B cell (primary cell): Measurements from ENCODE around the gene CADPS. TPM values are rescaled to one million over a fixed set of nuclear protein-coding genes. Genes with fewer than 3 reads are reported as not detected.

ENCODE experiments used
- ATAC-seq: fragments of 200-7000 bp; cut with Tn5 transposase; one replicate; pipeline ENCODE4 v1.10.0; 2021; ENCODE audit warnings: low read depth, mild to moderate bottlenecking, moderate number of reproducible peaks, moderate library complexity
- CTCF ChIA-PET: fragments of 350-600 bp; sonication (Branson Sonifier 250); formaldehyde crosslinking; loops from one replicate; lab custom pipeline; 2021; ENCODE audit warnings: antibody characterized with exemption, inconsistent platforms; lab: Charles Lee
- POLR2A ChIA-PET: fragments of 350-600 bp; sonication (Branson Sonifier 250); formaldehyde crosslinking; loops from one replicate; lab custom pipeline; 2021; ENCODE audit warnings: antibody characterized with exemption; lab: Charles Lee
- DNase-seq: peaks from one replicate; pipeline ENCODE4 v3.0.0; 2013
- H2AFZ ChIP-seq: 2 replicates; pipeline ENCODE4 v1.6.1; 2012; ENCODE audit warnings: mild to moderate bottlenecking, low read depth, low read length; ENCODE audit not compliant: insufficient read depth, poor library complexity, severe bottlenecking
- H3K27ac ChIP-seq, 2 donors: 1 replicate in 1 of 2; 2 replicates in 1 of 2; pipeline ENCODE4 v1.5.1; 2012 to 2013; ENCODE audit warnings: low read length in 2 of 2, mild to moderate bottlenecking in 2 of 2, moderate library complexity in 1 of 2
- H3K27me3 ChIP-seq, 4 experiments: fragments of 200-600 bp in 1 of 4; sonication (generic) in 1 of 4; replicated peaks in 1 of 4; 1 replicate in 2 of 4; 2 replicates in 2 of 4; pipeline versions ENCODE4 v1.6.1 to v1.7.0; 2013 to 2016; ENCODE audit warnings: low read length in 3 of 4, mild to moderate bottlenecking in 2 of 4, mixed read lengths in 1 of 4, moderate library complexity in 1 of 4; ENCODE audit not compliant: insufficient read depth in 4 of 4, control insufficient read depth in 3 of 4; ENCODE audit errors: control extremely low read depth in 1 of 4
- H3K36me3 ChIP-seq, 2 experiments: replicated peaks in 1 of 2; 1 replicate in 1 of 2; 2 replicates in 1 of 2; pipeline versions ENCODE4 v1.6.1 to v1.7.1; 2013; ENCODE audit warnings: low read length in 1 of 2; ENCODE audit not compliant: insufficient read depth in 2 of 2, control insufficient read depth in 1 of 2; ENCODE audit errors: control extremely low read depth in 1 of 2, extremely low read depth in 1 of 2
- H3K4me1 ChIP-seq, 2 donors: fragments of 200-600 bp in 1 of 2; sonication (generic) in 1 of 2; 1 replicate in 1 of 2; 2 replicates in 1 of 2; pipeline versions ENCODE4 v1.5.1 to v1.6.1; 2013 to 2017; ENCODE audit warnings: low read length in 2 of 2; ENCODE audit not compliant: control insufficient read depth in 2 of 2, insufficient read depth in 2 of 2
- H3K4me2 ChIP-seq: replicated peaks from 2 replicates; pipeline ENCODE3; 2012; ENCODE audit warnings: mild to moderate bottlenecking, low read depth, low read length; ENCODE audit not compliant: poor library complexity, severe bottlenecking
- H3K4me3 ChIP-seq, 5 experiments: fragments of 200-600 bp in 1 of 5; sonication (generic) in 1 of 5; 1 replicate in 3 of 5; 2 replicates in 2 of 5; pipeline versions ENCODE4 v1.5.1 to v1.7.0; 2011 to 2016; ENCODE audit warnings: low read length in 4 of 5, mild to moderate bottlenecking in 4 of 5, low read depth in 2 of 5, control low read depth in 1 of 5, moderate library complexity in 1 of 5; ENCODE audit not compliant: insufficient read depth in 1 of 5; ENCODE audit errors: control extremely low read depth in 1 of 5, extremely low read depth in 1 of 5
- H3K79me2 ChIP-seq: fragments of 200-600 bp; sonication (generic); one replicate; pipeline ENCODE4 v1.6.0; 2016; ENCODE audit warnings: low read length; ENCODE audit not compliant: control insufficient read depth, insufficient read depth
- H3K9ac ChIP-seq: fragments of 200-600 bp; sonication (generic); 2 replicates; pipeline ENCODE4 v1.6.1; 2017; ENCODE audit warnings: mild to moderate bottlenecking, low read length, moderate library complexity
- H3K9me3 ChIP-seq, 3 donors: one replicate each; pipeline versions ENCODE4 v1.6.1 to v1.7.1; 2013; ENCODE audit warnings: low read length in 2 of 3; ENCODE audit not compliant: control insufficient read depth in 2 of 3, insufficient read depth in 1 of 3; ENCODE audit errors: control extremely low read depth in 1 of 3
- H4K20me1 ChIP-seq: 2 replicates; pipeline ENCODE4 v1.6.0; 2012; ENCODE audit warnings: mild to moderate bottlenecking, low read length; ENCODE audit not compliant: insufficient read depth, control insufficient read depth, poor library complexity, severe bottlenecking
- H3K27ac Mint-ChIP-seq: one replicate; pipeline ENCODE4 v1.8.0; 2021; ENCODE audit warnings: mixed read lengths
- H3K27me3 Mint-ChIP-seq: one replicate; pipeline ENCODE4 v1.8.0; 2021; ENCODE audit warnings: mixed read lengths
- H3K4me1 Mint-ChIP-seq: one replicate; pipeline ENCODE4 v1.8.0; 2021; ENCODE audit warnings: mixed read lengths
- H3K4me3 Mint-ChIP-seq: one replicate; pipeline ENCODE4 v1.8.0; 2021; ENCODE audit warnings: mixed read lengths
- H3K9me3 Mint-ChIP-seq: one replicate; pipeline ENCODE4 v1.8.0; 2022; ENCODE audit warnings: mixed read lengths; ENCODE audit not compliant: insufficient read depth
- EZH2 ChIP-seq: IDR thresholded peaks from 2 replicates; pipeline ENCODE4 v1.6.1; 2012; ENCODE audit warnings: borderline replicate concordance, low read depth, mild to moderate bottlenecking, moderate library complexity, low read length; ENCODE audit not compliant: insufficient read depth, poor library complexity, severe bottlenecking
- WGBS: methylation state at CpG from one replicate; pipeline ENCODE4 v1.1.5; 2013; ENCODE audit warnings: missing lambda C conversion rate; ENCODE audit not compliant: insufficient coverage; 5-methylcytosine and 5-hydroxymethylcytosine counted together
- intact Hi-C: fragments of 100-400 bp; cut with micrococcal nuclease; formaldehyde crosslinking; loops from one replicate; pipeline ENCODE4 v1.10.0; 2022
- polyA plus RNA-seq: library from polyadenylated mRNA; depleted of rRNA; stranded (reverse); fragments of >200 nt; gene quantifications from 2 replicates; pipeline ENCODE4 v1.2.3, GENCODE V29; 2012
- total RNA-seq, 2 donors: library from RNA; stranded (reverse); fragments of 120-200 nt in 1 of 2; gene quantifications; 1 replicate in 1 of 2; 2 replicates in 1 of 2; pipeline versions ENCODE4 v1.2.3 to v1.2.4, GENCODE V29; 2013 to 2022
- TF ChIP-seq, protein P1 (sequence below): fragments of 200-600 bp; IDR thresholded peaks from one replicate; pipeline ENCODE4 v1.8.0; 2022; ENCODE audit warnings: antibody characterized with exemption, mild to moderate bottlenecking

CADPS gene
- total and polyA plus RNA-seq, 2 donors (not counting 1 experiment from before 2014, with no cell fraction given): 0.16 to 0.22 TPM

DNA sequence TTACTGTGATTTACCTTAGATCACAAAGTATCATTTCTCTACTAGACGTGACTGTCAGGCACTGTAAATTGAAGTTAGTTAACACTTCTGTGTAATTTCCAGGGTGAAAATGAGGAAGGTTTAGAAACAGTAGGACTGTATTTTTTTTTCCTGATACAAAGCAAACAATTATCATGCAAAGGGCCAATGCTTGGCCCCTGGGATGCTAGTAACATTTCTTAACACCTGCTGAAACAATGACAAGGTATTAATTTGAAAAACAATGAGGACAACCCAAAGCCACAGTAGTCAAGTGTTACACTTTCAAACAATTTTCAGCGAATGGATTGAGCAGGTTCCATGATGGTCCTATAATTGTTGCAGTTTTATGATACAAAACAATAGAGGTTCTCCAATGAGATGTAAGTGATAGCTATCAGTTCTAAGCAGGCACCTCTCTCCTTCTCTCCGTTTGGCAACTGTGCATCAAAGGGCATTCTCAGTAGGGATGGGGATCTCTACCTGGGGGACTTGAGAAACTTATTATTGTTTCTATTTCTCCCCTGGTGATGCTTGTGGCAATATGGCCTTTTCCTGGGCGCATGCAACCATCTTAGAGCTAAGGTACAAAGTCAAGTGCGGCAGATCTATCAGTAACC, 435.9 kb downstream of the CADPS start:
- no peaks in the 10 kb centered on the region for H3K4me1 Mint-ChIP-seq
- WGBS: 83% methylated on average over 2 of the region's 5 CpGs
- no peaks in the 10 kb centered on the region for H3K36me3 ChIP-seq

DNA sequence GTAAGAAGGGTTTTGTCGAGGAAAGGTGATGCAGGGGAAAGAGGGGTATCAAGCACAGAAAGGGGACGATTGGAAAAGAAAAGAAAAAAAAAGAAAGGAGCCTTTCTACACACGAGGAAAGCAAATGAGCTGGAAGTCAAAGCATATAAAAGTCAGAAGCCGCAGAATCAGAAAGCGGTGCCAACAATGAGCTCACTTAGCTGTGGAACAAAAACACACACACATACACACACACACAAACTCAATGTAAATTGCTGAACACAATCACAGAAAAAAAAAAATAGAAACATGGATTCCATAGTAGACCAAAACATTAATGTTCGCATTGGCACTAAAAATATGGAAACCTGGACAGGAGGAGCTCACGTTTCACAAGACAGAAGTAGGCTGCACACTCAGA, 438.4 kb downstream of the CADPS start:
- Histone ChIP-seq H3K27me3 (no peaks in the 10 kb centered on the region), H2AFZ (no peak overlapping the region), H3K4me2 (no peak overlapping the region), H3K27ac (no peak overlapping the region), H3K36me3 (no peaks in the 10 kb centered on the region), H3K9me3 (no peaks in the 10 kb centered on the region), H3K9ac (no peak overlapping the region), H3K79me2 (no peaks in the 10 kb centered on the region), H3K4me3 (no peak overlapping the region), H4K20me1 (no peaks in the 10 kb centered on the region), H3K4me1 (no peaks in the 10 kb centered on the region)
- Mint-ChIP-seq H3K9me3 (no peaks in the 10 kb centered on the region), H3K27me3 (peaks cover 4% of the 10 kb centered on the region), H3K27ac (no peak overlapping the region), H3K4me1 (no peaks in the 10 kb centered on the region), H3K4me3 (no peak overlapping the region)
- 86% methylated on average over 4 of the region's 7 CpGs for WGBS
- POLR2A ChIA-PET: no interaction called here
- no peak for DNase-seq
- ATAC-seq: no peak
- CTCF ChIA-PET: interaction anchor here (0.6 kb wide), 2 partner anchors 188 to 247 kb away, joined by 3 read pairs; no protein-coding TSS in a partner anchor
- intact Hi-C loops: no loop called here
- TF ChIP-seq, protein P1, sequence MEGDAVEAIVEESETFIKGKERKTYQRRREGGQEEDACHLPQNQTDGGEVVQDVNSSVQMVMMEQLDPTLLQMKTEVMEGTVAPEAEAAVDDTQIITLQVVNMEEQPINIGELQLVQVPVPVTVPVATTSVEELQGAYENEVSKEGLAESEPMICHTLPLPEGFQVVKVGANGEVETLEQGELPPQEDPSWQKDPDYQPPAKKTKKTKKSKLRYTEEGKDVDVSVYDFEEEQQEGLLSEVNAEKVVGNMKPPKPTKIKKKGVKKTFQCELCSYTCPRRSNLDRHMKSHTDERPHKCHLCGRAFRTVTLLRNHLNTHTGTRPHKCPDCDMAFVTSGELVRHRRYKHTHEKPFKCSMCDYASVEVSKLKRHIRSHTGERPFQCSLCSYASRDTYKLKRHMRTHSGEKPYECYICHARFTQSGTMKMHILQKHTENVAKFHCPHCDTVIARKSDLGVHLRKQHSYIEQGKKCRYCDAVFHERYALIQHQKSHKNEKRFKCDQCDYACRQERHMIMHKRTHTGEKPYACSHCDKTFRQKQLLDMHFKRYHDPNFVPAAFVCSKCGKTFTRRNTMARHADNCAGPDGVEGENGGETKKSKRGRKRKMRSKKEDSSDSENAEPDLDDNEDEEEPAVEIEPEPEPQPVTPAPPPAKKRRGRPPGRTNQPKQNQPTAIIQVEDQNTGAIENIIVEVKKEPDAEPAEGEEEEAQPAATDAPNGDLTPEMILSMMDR: no peak
- no peak for TF ChIP-seq EZH2

More for the DNA sequence above, 435.9 kb downstream of the CADPS start:
- no peaks in the 10 kb centered on the region for H4K20me1 ChIP-seq
- intact Hi-C loops: no loop called here
- no peaks in the 10 kb centered on the region for H3K4me1 ChIP-seq
- Mint-ChIP-seq H3K4me3 (no peak overlapping the region), H3K27me3 (peaks cover 4% of the 10 kb centered on the region), H3K27ac (no peak overlapping the region), H3K9me3 (no peaks in the 10 kb centered on the region)
- H3K4me2 ChIP-seq: no peak overlapping the region
- no peak overlapping the region for H3K4me3 ChIP-seq
- H2AFZ ChIP-seq: no peak overlapping the region
- H3K27me3 ChIP-seq: no peaks in the 10 kb centered on the region
- DNase-seq (no peak), ATAC-seq (no peak)
- TF ChIP-seq, protein P1: no peak
- no peak for TF ChIP-seq EZH2
- H3K9me3 ChIP-seq: no peaks in the 10 kb centered on the region
- ChIA-PET POLR2A (no interaction called here), CTCF (no interaction called here)
- no peaks in the 10 kb centered on the region for H3K79me2 ChIP-seq
- no peak overlapping the region for H3K9ac ChIP-seq
- H3K27ac ChIP-seq: no peak overlapping the region
